Hepatocyte (in vitro differentiated cells): Measurements from ENCODE around the gene PTDSS2. TPM values are rescaled to one million over a fixed set of nuclear protein-coding genes. Genes with fewer than 3 reads are reported as not detected.

Experiments
- DNase-seq: peaks from one replicate; pipeline ENCODE4 v3.0.0-alpha.2; 2016; ENCODE audit warnings: low spot score
- H2AFZ ChIP-seq: fragments of 200-600 bp; sonication (generic); 2 replicates; pipeline ENCODE4 v1.6.0; 2016; ENCODE audit warnings: antibody characterized with exemption, mild to moderate bottlenecking
- H3K27ac ChIP-seq: fragments of 200-600 bp; sonication (generic); 2 replicates; pipeline ENCODE4 v1.5.1; 2016; ENCODE audit warnings: mild to moderate bottlenecking
- H3K27me3 ChIP-seq: fragments of 200-600 bp; sonication (generic); 2 replicates; pipeline ENCODE4 v1.6.1; 2016
- H3K36me3 ChIP-seq: fragments of 200-600 bp; sonication (generic); replicated peaks from 2 replicates; pipeline ENCODE4 v1.5.1; 2016; ENCODE audit warnings: low read depth; ENCODE audit not compliant: insufficient read depth
- H3K4me1 ChIP-seq: fragments of 200-600 bp; sonication (generic); 2 replicates; pipeline ENCODE4 v1.5.1; 2016; ENCODE audit warnings: mild to moderate bottlenecking, moderate library complexity; ENCODE audit not compliant: insufficient read depth
- H3K4me2 ChIP-seq: fragments of 200-600 bp; sonication (generic); 2 replicates; pipeline ENCODE4 v1.6.0; 2016
- H3K4me3 ChIP-seq: fragments of 200-600 bp; sonication (generic); 2 replicates; pipeline ENCODE4 v1.5.1; 2016; ENCODE audit warnings: mild to moderate bottlenecking
- H3K79me2 ChIP-seq: fragments of 200-600 bp; sonication (generic); 2 replicates; pipeline ENCODE4 v1.6.0; 2017; ENCODE audit warnings: mild to moderate bottlenecking
- H3K9me2 ChIP-seq: fragments of 200-600 bp; sonication (generic); replicated peaks from 2 replicates; pipeline ENCODE4 v1.6.0; 2017; ENCODE audit warnings: mild to moderate bottlenecking; ENCODE audit not compliant: insufficient read depth
- H3K9me3 ChIP-seq: fragments of 200-600 bp; sonication (generic); 2 replicates; pipeline ENCODE4 v1.5.1; 2016; ENCODE audit warnings: low read depth, mild to moderate bottlenecking
- H4K20me1 ChIP-seq: fragments of 200-600 bp; sonication (generic); 2 replicates; pipeline ENCODE4 v1.6.0; 2016; ENCODE audit warnings: mild to moderate bottlenecking; ENCODE audit not compliant: insufficient read depth, poor library complexity, severe bottlenecking
- CTCF ChIP-seq: fragments of 200-600 bp; sonication (generic); IDR thresholded peaks from 2 replicates; pipeline ENCODE4 v1.5.1; 2016; ENCODE audit warnings: antibody characterized with exemption, mild to moderate bottlenecking; ENCODE audit not compliant: poor library complexity
- EZH2 ChIP-seq: fragments of 200-600 bp; sonication (generic); IDR thresholded peaks from 2 replicates; pipeline ENCODE4 v1.6.1; 2016; ENCODE audit warnings: antibody characterized with exemption, mild to moderate bottlenecking, borderline replicate concordance
- EZH2phosphoT487 ChIP-seq: fragments of 200-600 bp; sonication (generic); IDR thresholded peaks from one replicate; pipeline ENCODE4 v1.6.1; 2018; ENCODE audit warnings: antibody characterized with exemption, mild to moderate bottlenecking, low read depth, moderate library complexity; ENCODE audit not compliant: unreplicated experiment, severe bottlenecking
- WGBS: methylation state at CpG from one replicate; pipeline ENCODE4 v1.1.6; 2016; ENCODE audit warnings: low lambda C conversion rate; ENCODE audit errors: missing lambda C conversion rate; 5-methylcytosine and 5-hydroxymethylcytosine counted together
- polyA plus RNA-seq: library from polyadenylated mRNA; unstranded; fragments of >200 nt; fragmentation: Nextera tagmentation; extraction: Ambion mirVana; gene quantifications from 2 replicates; pipeline ENCODE4 v1.2.1, GENCODE V29; 2016
- total RNA-seq: library from RNA; depleted of rRNA; stranded (reverse); fragments of >200 nt; gene quantifications from 2 replicates; pipeline ENCODE4 v1.2.3, GENCODE V29; 2014

Gene PTDSS2
- total and polyA plus RNA-seq, 2 experiments from 2014 or later, result 31.5 to 50.8 TPM

GRCh38 chr11:445765-446588, 4.1 kb upstream of the PTDSS2 start:
- Histone ChIP-seq H2AFZ (no peak overlapping the region), H3K36me3 (no peaks in the 10 kb centered on the region), H3K4me1 (peaks cover 45% of the 10 kb centered on the region), H3K4me2 (peak overlapping the region; percentile 52), H3K4me3 (no peak overlapping the region), H4K20me1 (no peaks in the 10 kb centered on the region), H3K27me3 (no peaks in the 10 kb centered on the region), H3K9me2 (no peaks in the 10 kb centered on the region), H3K9me3 (no peaks in the 10 kb centered on the region), H3K27ac (peak overlapping the region; percentile 95), H3K79me2 (peaks cover 11% of the 10 kb centered on the region)
- 51% methylated on average over 20 of the region's 20 CpGs for WGBS
- peak; percentile 69 for DNase-seq
- TF ChIP-seq EZH2phosphoT487 (no peak), EZH2 (no peak), CTCF (no peak)

- H3K27ac ChIP-seq, result peak overlapping the region; percentile 95
- H3K4me1 ChIP-seq, result peaks cover 46% of the 10 kb centered on the region
- peaks cover 6% of the 10 kb centered on the region for H4K20me1 ChIP-seq
- DNase-seq, result peak; percentile 22
- no peak overlapping the region for H2AFZ ChIP-seq
- H3K27me3 ChIP-seq, result no peaks in the 10 kb centered on the region
- H3K36me3 ChIP-seq, result no peaks in the 10 kb centered on the region
- H3K79me2 ChIP-seq, result peaks cover 20% of the 10 kb centered on the region
- H3K9me3 ChIP-seq, result no peaks in the 10 kb centered on the region
- H3K4me3 ChIP-seq, result no peak overlapping the region
- TF ChIP-seq EZH2, result no peak
- no peak for TF ChIP-seq CTCF
- no peak for TF ChIP-seq EZH2phosphoT487
- no peaks in the 10 kb centered on the region for H3K9me2 ChIP-seq
- H3K4me2 ChIP-seq, result peak overlapping the region; percentile 52
- WGBS, result 73% methylated on average over 7 of the region's 7 CpGs
Observed at GRCh38 chr11:446891-447290, 3.2 kb upstream of the PTDSS2 start.

- TF ChIP-seq CTCF (peak; percentile 97), EZH2phosphoT487 (no peak)
- Histone ChIP-seq H3K4me3 (peak overlapping the region; percentile 30), H3K9me3 (no peaks in the 10 kb centered on the region), H3K4me1 (peaks cover 39% of the 10 kb centered on the region), H2AFZ (peak overlapping the region; percentile 27), H3K4me2 (peak overlapping the region; percentile 87), H3K79me2 (peaks cover 32% of the 10 kb centered on the region), H3K27ac (peak overlapping the region; percentile 91), H3K9me2 (no peaks in the 10 kb centered on the region), H4K20me1 (peaks cover 6% of the 10 kb centered on the region), H3K36me3 (no peaks in the 10 kb centered on the region), H3K27me3 (no peaks in the 10 kb centered on the region)
- peak; percentile 99 for DNase-seq
- WGBS, result 7% methylated on average over 51 of the region's 55 CpGs
Observed at GRCh38 chr11:447923-448731, 2.0 kb upstream of the PTDSS2 start.
